A549 (cell line): ENCODE measurements around the gene CCDC183.

ENCODE experiments used
- CHD4 ChIP-seq: fragments of 200-600 bp; sonication (generic); IDR thresholded peaks from 2 replicates; pipeline ENCODE4 v1.6.1; 2016; ENCODE audit warnings: antibody characterized with exemption, mild to moderate bottlenecking, borderline replicate concordance
- EP300 ChIP-seq, 2 experiments: fragments of >200 bp; sonication (Bioruptor Twin); formaldehyde crosslinking; IDR thresholded peaks; 2 replicates in 1 of 2; 3 replicates in 1 of 2; pipeline ENCODE4 v1.6.1; 2016 to 2017
- MAZ ChIP-seq: fragments of 150-350 bp; IDR thresholded peaks from 2 replicates; pipeline ENCODE4 v1.6.1; 2014; ENCODE audit warnings: antibody characterized with exemption, low read depth, low read length, borderline replicate concordance
- RAD21 ChIP-seq, 2 experiments: fragments of >200 bp in 1 of 2; sonication (Bioruptor Twin) in 1 of 2; formaldehyde crosslinking in 1 of 2; IDR thresholded peaks in 1 of 2; conservative IDR thresholded peaks in 1 of 2; 2 replicates in 1 of 2; 3 replicates in 1 of 2; pipeline ENCODE4 v1.6.1; 2012 to 2018; ENCODE audit warnings: inconsistent platforms in 1 of 2
- SMC3 ChIP-seq: fragments of >200 bp; sonication (Bioruptor Twin); formaldehyde crosslinking; IDR thresholded peaks from 3 replicates; pipeline ENCODE4 v1.6.1; 2018; ENCODE audit warnings: inconsistent platforms
- TF ChIP-seq, protein P1 (sequence below): fragments of >200 bp; sonication (Bioruptor Twin); formaldehyde crosslinking; IDR thresholded peaks from 3 replicates; pipeline ENCODE4 v1.5.1; 2016

DNA sequence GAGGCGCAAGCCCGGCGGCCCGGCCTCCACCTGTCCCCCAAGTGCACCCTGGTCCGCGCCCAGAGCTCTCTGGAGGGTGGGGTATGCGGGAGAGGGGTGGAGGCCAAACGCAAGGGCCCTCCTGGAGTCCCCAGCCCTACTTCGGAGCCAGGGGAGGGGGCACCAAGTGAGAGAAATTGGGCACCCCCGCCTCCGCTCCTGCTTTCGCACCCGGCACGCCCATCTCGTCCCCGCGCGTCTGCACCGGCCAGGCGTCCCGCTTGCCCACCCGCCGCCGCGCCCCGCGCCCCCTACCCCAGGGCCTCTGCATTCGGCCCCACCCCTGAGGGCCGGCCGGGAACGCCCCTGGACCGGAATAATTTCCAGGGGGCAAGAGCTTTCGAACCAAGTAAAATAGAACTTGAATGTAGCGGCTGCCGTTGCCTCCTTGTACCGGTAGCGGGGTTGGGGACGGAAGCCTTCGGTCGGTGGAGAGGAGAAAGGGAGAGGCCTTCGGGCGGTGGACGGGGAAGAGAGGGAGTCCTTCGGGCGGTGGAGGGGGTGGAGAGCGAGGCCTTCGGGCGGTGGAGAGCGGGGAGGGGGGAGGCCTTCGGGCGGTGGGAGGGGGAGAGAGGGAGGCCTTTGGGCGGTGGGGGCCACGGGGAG lies 52.4 kb downstream of the CCDC183 start:
- TF ChIP-seq, protein P1, sequence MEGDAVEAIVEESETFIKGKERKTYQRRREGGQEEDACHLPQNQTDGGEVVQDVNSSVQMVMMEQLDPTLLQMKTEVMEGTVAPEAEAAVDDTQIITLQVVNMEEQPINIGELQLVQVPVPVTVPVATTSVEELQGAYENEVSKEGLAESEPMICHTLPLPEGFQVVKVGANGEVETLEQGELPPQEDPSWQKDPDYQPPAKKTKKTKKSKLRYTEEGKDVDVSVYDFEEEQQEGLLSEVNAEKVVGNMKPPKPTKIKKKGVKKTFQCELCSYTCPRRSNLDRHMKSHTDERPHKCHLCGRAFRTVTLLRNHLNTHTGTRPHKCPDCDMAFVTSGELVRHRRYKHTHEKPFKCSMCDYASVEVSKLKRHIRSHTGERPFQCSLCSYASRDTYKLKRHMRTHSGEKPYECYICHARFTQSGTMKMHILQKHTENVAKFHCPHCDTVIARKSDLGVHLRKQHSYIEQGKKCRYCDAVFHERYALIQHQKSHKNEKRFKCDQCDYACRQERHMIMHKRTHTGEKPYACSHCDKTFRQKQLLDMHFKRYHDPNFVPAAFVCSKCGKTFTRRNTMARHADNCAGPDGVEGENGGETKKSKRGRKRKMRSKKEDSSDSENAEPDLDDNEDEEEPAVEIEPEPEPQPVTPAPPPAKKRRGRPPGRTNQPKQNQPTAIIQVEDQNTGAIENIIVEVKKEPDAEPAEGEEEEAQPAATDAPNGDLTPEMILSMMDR, result no peak
- no peak for TF ChIP-seq CHD4
- TF ChIP-seq EP300 (IDR thresholded peaks at IDR 0.05), result no peak
- TF ChIP-seq MAZ, result no peak
- TF ChIP-seq SMC3, result no peak
- TF ChIP-seq RAD21 (conservative IDR thresholded peaks at IDR 0.05 in 1 of 2, IDR thresholded peaks at IDR 0.05 in 1 of 2), result no peak
